Measurements from ENCODE around the gene ANAPC5.

The ANAPC5 gene

GRCh38 chr12:121264135-121264534, 88.1 kb downstream of the ANAPC5 start:
- FAIRE-seq (no peak), DNase-seq (ENCODE audit: insufficient read length, low spot score) (no peak)

GRCh38 chr12:121263206-121263935, 88.8 kb downstream of the ANAPC5 start:
- DNase-seq (ENCODE audit: insufficient read length, low spot score) (no peak), FAIRE-seq (no peak)

GRCh38 chr12:121261398-121261797, 90.8 kb downstream of the ANAPC5 start:
- no peak for DNase-seq (ENCODE audit: insufficient read length, low spot score)
- FAIRE-seq: no peak

- no peak for DNase-seq (ENCODE audit: insufficient read length, low spot score)
- no peak for FAIRE-seq
These were observed 92.1 kb downstream of the ANAPC5 start for GRCh38 chr12:121260091-121260490.

- no peak for FAIRE-seq
- no peak for DNase-seq (ENCODE audit: insufficient read length, low spot score)
These were observed 93.1 kb downstream of the ANAPC5 start for GRCh38 chr12:121259074-121259473.

All from GM19239 (cell line).